Daoy (cell line): Measurements from ENCODE around the gene ELK3. TPM values are rescaled to one million over a fixed set of nuclear protein-coding genes. Genes with fewer than 3 reads are reported as not detected.
"Not testable (repeated sequence)": the region's sequence is repeated elsewhere in the genome, so short reads cannot be mapped to it uniquely, and the experiment has no call there.

ENCODE experiments used
- DNase-seq: peaks from one replicate; pipeline ENCODE4 v3.0.0-alpha.2; 2015; ENCODE audit warnings: low read depth
- total RNA-seq: library from RNA; depleted of rRNA; stranded (reverse); fragments of >200 nt; shearing (Covaris generic); gene quantifications from 2 replicates; pipeline ENCODE4 v1.2.3, GENCODE V29; 2014; rRNA removed

ELK3 gene
- total RNA-seq, 1 experiment from 2014 or later: 27.4 TPM

DNA sequence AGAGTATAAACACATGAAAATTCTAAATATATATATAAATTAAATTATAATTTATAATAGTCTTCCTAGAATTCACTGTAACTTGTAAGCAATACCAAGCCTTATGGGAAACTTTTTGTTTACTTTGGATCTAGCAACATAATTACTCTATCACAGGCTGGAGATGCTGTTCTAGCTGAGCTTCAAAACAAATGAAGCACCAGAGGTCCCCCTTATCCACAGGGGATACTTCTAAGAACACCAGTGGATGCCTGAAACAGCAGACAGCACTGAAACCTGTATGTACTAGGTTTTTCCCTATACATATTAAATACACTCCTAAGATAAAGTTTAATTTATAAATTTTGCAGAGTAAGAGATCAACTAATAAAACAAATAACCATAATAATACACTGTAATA, 109.5 kb downstream of the ELK3 start:
- DNase-seq: no peak

DNA sequence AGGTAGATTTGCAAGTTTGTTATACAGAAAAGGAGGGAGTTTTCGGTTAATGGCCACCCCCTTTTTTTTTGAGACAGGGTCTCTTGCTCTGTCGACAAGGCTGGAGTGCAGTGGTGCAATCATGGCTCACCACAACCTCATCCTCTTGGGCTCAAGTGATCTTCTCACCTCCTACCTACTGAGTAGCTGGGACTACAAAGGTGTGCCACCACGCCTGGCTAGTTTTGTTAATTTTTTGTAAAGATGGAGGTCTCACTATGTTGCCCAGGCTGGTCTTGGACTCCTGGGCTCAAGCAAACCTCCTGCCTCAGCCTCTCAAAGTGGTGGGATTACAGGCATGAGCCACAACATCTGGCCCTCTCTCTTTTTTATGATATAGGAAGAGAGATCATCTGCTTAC, 111.5 kb downstream of the ELK3 start:
- no peak for DNase-seq

DNA sequence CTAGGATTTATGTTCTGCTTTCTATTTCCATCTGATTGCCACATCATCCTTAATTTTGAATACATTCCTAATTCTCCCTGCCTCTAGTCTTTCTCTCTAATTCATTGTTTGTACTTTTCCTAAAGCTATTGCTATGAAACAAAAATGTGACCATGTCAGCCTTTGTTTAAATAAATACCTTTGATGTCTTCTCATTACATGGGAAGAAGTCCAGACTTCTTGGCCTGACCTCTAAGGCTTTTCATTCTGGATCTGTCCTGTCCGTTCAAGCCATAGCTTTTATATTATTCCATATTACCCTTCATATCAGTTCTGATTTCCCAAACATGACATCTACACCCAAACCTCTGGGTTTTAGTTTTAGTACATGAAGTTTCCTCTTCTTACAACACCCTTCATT, 114.7 kb downstream of the ELK3 start:
- no peak for DNase-seq

DNA sequence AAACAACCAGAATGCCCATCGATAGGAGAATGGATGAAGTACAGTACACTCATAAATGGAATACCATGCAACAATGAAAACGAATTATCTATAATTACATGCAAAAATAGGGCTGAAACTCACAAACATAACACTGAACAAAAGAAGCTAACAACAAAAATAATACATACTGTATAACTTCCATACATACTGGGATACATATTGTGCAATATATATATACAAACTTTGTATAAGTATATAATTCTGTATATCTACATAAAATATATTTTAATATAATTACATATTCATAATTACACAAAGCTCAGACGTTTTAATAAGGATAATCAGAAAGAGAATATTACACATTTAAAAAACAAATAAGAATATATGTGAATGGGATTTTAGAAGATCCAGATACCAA, 115.9 kb downstream of the ELK3 start:
- DNase-seq: no peak

DNA sequence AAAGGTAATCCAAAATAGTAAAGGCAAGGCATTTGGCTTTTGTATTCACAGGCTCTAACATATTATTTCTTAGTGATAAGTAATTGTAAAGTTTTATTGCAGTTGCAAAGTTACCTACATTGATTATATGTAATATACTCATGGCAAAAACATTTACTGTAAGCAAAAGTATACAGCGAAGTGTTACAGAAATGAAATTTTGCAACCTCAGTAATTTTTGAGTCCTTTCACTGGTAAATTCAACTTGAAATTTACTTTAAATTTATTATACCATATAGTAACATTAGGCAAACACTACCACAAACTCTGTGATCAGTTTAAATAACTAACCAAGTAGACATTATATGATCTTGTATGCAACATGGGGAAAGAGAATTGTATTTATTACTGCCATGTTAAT, 117.0 kb downstream of the ELK3 start:
- no peak for DNase-seq

DNA sequence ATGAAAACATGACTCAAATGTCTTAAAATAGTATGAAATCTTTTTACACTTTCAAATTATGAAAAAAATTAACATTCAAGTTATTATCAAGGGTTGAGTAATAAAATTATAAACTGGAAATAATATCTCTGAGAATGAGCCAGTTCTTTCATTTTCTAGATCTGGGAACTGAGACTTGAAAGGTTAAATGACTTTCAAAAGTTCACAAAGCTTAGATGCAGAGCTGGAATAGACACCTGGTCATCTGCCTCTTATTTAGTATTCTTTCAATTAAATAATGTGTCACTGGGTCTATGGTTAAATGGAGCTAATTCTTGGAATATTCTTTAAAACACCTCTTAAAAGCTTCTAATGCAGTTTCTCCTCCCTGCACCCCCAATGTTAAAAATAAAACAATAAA, 119.4 kb downstream of the ELK3 start:
- no peak for DNase-seq

DNA sequence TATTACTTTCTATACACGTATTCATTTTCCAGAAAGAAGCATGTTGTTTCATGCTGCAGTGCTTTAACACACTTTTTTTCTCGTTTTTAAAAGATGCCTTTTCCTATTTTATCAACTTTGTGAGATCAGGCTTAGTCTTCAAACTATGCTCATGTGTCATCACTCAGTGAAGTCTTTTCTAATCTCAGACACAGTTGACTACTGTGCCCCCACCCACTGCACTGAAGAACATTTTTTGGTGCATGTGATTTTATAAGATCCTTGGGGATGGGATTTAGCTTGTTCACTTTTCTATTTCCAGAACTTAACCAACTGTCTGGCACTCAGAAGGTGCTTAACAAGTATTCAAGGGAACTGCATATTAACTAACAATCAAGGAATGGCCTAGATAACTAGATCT, 120.5 kb downstream of the ELK3 start:
- DNase-seq: no peak

DNA sequence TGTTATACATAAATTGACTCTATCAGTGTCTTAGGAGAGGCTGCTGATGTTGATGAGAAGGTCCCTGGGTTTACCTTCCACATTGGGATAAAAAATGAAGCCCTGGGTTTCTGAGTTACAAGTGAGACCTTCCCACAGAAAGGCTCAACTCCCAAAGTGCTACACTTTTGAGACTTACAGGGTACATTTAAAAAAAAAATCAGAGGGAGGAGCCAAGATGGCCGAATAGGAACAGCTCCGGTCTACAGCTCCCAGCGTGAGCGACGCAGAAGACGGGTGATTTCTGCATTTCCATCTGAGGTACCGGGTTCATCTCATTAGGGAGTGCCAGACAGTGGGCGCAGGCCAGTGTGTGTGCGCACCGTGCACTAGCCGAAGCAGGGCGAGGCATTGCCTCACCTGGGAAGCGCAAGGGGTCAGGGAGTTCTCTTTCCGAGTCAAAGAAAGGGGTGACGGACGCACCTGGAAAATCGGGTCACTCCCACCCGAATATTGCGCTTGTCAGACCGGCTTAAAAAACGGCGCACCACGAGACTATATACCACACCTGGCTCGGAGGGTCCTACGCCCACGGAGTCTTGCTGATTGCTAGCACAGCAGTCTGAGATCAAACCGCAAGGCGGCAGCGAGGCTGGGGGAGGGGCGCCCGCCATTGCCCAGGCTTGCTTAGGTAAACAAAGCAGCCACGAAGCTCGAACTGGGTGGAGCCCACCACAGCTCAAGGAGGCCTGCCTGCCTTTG, 121.7 kb downstream of the ELK3 start:
- not testable (repeated sequence) for DNase-seq

DNA sequence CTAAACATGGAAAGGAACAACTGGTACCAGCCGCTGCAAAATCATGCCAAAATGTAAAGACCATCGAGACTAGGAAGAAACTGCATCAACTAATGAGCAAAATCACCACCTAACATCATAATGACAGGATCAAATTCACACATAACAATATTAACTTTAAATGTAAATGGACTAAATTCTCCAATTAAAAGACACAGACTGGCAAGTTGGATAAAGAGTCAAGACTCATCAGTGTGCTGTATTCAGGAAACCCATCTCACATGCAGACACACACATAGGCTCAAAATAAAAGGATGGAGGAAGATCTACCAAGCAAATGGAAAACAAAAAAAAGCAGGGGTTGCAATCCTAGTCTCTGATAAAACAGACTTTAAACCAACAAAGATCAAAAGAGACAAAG, 123.6 kb downstream of the ELK3 start:
- DNase-seq: not testable (repeated sequence)

Other genes starting within 250 kb of the ELK3 start
- 0.09 TPM in 1 of 2 replicates, not detected in the other for gene HAL, start 198.0 kb upstream of the ELK3 start, total RNA-seq
- 73.2 and 73.3 TPM in 2 replicates for gene LTA4H, start 158.8 kb upstream of the ELK3 start, total RNA-seq
- 16.9 and 36.3 TPM in 2 replicates for gene CDK17, start 206.1 kb downstream of the ELK3 start, total RNA-seq